ENCODE measurements around the gene OPA3. TPM values are rescaled to one million over a fixed set of nuclear protein-coding genes. Genes with fewer than 3 reads are reported as not detected.

Gene OPA3
- total RNA-seq, 1 experiment from 2014 or later = 17.1 TPM

GRCh38 chr19:45502111-45502510, 82.5 kb downstream of the OPA3 start:
- no peak for DNase-seq
- H3K4me1 Mint-ChIP-seq (ENCODE audit: low read depth, unreplicated experiment) = peaks cover 25% of the 10 kb centered on the region
- no TSS peak for BruUV-seq (replicated peaks)

DNA sequence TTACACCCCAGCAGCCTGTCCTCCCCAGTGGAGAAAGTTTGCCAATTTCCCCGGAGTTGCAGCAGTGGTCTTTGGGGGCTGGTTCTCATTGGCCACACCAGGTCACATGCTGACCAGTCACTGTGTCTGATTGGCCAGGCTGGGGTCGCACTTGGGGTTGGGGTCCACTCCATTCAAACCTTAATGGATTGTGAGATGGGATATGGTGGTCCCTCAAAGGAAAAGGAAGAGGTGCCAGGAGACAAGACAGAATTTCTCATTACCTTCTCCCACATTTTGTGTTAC, 82.9 kb downstream of the OPA3 start:
- H3K36me3 Mint-ChIP-seq (ENCODE audit: insufficient read depth, unreplicated experiment) = peaks cover 34% of the 10 kb centered on the region
- no peak for DNase-seq
- no peak overlapping the region for H3K4me3 Mint-ChIP-seq (ENCODE audit: low read depth, unreplicated experiment)
- peaks cover 30% of the 10 kb centered on the region for H3K4me1 Mint-ChIP-seq (ENCODE audit: low read depth, unreplicated experiment)
- CTCF ChIA-PET = no interaction called here
- intact Hi-C loops (cut with micrococcal nuclease; ENCODE audit: unreplicated experiment) = no loop called here
- no peaks in the 10 kb centered on the region for H3K9me3 Mint-ChIP-seq (ENCODE audit: low read depth, unreplicated experiment)
- TF ChIP-seq, protein P1, sequence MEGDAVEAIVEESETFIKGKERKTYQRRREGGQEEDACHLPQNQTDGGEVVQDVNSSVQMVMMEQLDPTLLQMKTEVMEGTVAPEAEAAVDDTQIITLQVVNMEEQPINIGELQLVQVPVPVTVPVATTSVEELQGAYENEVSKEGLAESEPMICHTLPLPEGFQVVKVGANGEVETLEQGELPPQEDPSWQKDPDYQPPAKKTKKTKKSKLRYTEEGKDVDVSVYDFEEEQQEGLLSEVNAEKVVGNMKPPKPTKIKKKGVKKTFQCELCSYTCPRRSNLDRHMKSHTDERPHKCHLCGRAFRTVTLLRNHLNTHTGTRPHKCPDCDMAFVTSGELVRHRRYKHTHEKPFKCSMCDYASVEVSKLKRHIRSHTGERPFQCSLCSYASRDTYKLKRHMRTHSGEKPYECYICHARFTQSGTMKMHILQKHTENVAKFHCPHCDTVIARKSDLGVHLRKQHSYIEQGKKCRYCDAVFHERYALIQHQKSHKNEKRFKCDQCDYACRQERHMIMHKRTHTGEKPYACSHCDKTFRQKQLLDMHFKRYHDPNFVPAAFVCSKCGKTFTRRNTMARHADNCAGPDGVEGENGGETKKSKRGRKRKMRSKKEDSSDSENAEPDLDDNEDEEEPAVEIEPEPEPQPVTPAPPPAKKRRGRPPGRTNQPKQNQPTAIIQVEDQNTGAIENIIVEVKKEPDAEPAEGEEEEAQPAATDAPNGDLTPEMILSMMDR (IDR thresholded peaks at IDR 0.05; ENCODE audit: unreplicated experiment) = no peak
- H3K27ac Mint-ChIP-seq (ENCODE audit: unreplicated experiment) = no peak overlapping the region
- peaks cover 11% of the 10 kb centered on the region for H3K27me3 Mint-ChIP-seq (ENCODE audit: unreplicated experiment)
- no TSS peak for BruUV-seq (replicated peaks)

More at GRCh38 chr19:45502111-45502510, 82.5 kb downstream of the OPA3 start:
- no peak overlapping the region for H3K27ac Mint-ChIP-seq (ENCODE audit: unreplicated experiment)
- TF ChIP-seq, protein P1 (IDR thresholded peaks at IDR 0.05; ENCODE audit: unreplicated experiment) = no peak
- H3K4me3 Mint-ChIP-seq (ENCODE audit: low read depth, unreplicated experiment) = no peak overlapping the region
- no peaks in the 10 kb centered on the region for H3K9me3 Mint-ChIP-seq (ENCODE audit: low read depth, unreplicated experiment)
- CTCF ChIA-PET = no interaction called here
- peaks cover 34% of the 10 kb centered on the region for H3K36me3 Mint-ChIP-seq (ENCODE audit: insufficient read depth, unreplicated experiment)
- intact Hi-C loops (cut with micrococcal nuclease; ENCODE audit: unreplicated experiment) = no loop called here
- peaks cover 6% of the 10 kb centered on the region for H3K27me3 Mint-ChIP-seq (ENCODE audit: unreplicated experiment)

DNA sequence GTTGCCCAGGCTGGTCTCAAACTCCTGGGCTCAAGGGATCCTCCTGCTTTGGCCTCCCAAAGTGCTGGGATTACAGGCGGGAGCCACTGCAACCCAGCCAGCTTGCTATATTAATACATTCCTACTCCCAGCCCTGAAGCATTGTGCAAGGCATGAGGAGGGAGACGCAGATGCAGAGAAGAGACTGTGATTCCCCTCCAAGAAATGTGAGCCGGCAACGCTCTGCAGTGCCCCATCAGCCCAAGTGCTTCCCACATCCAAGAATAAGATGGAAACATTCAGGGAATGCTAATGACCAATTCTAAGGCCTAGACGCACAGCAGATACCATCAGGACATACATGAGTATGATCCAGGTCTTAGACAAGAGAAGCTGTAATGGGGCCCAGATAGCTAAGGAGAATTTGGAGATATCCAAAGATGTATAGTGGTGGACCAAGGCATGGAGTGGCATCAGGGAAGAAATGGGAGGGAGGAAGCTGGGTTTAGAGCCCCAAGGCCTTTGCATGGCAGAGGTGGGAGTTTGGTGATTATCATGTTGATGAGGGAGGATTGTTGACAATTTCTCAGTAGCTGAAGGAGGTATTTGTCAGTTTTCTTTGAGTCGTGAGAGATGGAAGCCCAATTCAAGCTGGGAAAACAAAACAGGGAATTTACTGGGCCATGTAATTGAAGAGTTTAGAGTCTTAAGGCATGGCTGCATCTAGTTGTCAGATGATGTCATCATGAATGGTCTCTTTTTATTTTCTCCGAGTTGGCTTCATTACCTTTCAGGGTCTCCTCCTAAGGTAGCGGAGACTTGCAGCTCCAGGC, 83.5 kb downstream of the OPA3 start:
- no peaks in the 10 kb centered on the region for H3K9me3 Mint-ChIP-seq (ENCODE audit: low read depth, unreplicated experiment)
- H3K4me3 Mint-ChIP-seq (ENCODE audit: low read depth, unreplicated experiment) = no peak overlapping the region
- intact Hi-C loops (cut with micrococcal nuclease; ENCODE audit: unreplicated experiment) = no loop called here
- no peak overlapping the region for H3K27ac Mint-ChIP-seq (ENCODE audit: unreplicated experiment)
- CTCF ChIA-PET = no interaction called here
- no TSS peak for BruUV-seq (replicated peaks)
- H3K4me1 Mint-ChIP-seq (ENCODE audit: low read depth, unreplicated experiment) = peaks cover 30% of the 10 kb centered on the region
- TF ChIP-seq, protein P1 (IDR thresholded peaks at IDR 0.05; ENCODE audit: unreplicated experiment) = no peak
- peaks cover 16% of the 10 kb centered on the region for H3K27me3 Mint-ChIP-seq (ENCODE audit: unreplicated experiment)
- no peak for DNase-seq
- H3K36me3 Mint-ChIP-seq (ENCODE audit: insufficient read depth, unreplicated experiment) = peaks cover 34% of the 10 kb centered on the region

GRCh38 chr19:45499196-45500180, 85.1 kb downstream of the OPA3 start:
- no TSS peak for BruUV-seq (replicated peaks)
- H3K27ac Mint-ChIP-seq (ENCODE audit: unreplicated experiment) = no peak overlapping the region
- TF ChIP-seq, protein P1 (IDR thresholded peaks at IDR 0.05; ENCODE audit: unreplicated experiment) = no peak
- H3K36me3 Mint-ChIP-seq (ENCODE audit: insufficient read depth, unreplicated experiment) = peaks cover 20% of the 10 kb centered on the region
- peaks cover 31% of the 10 kb centered on the region for H3K27me3 Mint-ChIP-seq (ENCODE audit: unreplicated experiment)
- H3K4me1 Mint-ChIP-seq (ENCODE audit: low read depth, unreplicated experiment) = peaks cover 18% of the 10 kb centered on the region
- H3K9me3 Mint-ChIP-seq (ENCODE audit: low read depth, unreplicated experiment) = no peaks in the 10 kb centered on the region
- no peak overlapping the region for H3K4me3 Mint-ChIP-seq (ENCODE audit: low read depth, unreplicated experiment)
- CTCF ChIA-PET = interaction anchor here (0.6 to 1.2 kb wide), 3 partner anchors 32 to 870 kb away, joined by 3 read pairs; no protein-coding TSS in a partner anchor
- peak; percentile 62 for DNase-seq
- intact Hi-C loops (cut with micrococcal nuclease; ENCODE audit: unreplicated experiment) = no loop called here
